GM21515 (cell line): ENCODE data around the gene CFAP53.
A peak's percentile ranks its signal among the peaks of the same experiment; 100 is the strongest.
"Not testable (repeated sequence)": the region's sequence is repeated elsewhere in the genome, so short reads cannot be mapped to it uniquely, and the experiment has no call there.

Experiments
- ATAC-seq: cut with Tn5 transposase; IDR thresholded peaks from one replicate; pipeline ENCODE4 v1.9.1; 2021; ENCODE audit not compliant: unreplicated experiment

CFAP53 gene

DNA sequence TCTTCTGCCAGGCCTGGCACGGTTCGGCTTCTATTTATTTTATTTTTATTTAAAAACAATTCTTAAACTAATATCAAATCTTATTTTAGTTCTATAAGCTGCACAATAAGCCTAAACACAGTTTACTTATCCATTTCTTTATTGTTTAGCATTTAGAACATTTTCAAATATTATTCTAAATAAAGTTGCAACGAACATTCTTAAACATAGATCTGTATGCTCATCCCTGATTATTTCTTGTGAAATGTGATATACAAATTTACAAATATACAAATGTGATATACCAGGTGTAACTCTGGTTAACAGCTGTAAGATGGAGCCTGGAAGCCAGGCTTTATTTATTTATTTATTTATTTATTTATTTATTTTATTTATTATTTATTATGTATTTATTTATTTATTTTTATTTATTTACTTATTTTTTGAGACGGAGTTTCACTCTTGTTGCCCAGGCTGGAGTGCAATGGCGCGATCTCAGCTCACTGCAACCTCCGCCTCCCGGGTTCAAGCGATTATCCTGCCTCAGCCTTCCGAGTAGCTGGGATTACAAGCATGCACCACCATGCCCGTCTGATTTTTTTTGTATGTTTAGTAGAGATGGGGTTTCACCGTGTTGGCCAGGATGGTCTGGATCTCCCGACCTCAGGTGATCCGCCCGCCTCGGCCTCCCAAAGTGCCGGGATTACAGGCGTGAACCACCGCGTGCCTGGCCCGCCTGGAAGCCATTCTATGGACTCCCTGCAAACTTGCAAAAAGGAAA is 22.2 kb upstream of the CFAP53 start:
- ATAC-seq = not testable (repeated sequence)

DNA sequence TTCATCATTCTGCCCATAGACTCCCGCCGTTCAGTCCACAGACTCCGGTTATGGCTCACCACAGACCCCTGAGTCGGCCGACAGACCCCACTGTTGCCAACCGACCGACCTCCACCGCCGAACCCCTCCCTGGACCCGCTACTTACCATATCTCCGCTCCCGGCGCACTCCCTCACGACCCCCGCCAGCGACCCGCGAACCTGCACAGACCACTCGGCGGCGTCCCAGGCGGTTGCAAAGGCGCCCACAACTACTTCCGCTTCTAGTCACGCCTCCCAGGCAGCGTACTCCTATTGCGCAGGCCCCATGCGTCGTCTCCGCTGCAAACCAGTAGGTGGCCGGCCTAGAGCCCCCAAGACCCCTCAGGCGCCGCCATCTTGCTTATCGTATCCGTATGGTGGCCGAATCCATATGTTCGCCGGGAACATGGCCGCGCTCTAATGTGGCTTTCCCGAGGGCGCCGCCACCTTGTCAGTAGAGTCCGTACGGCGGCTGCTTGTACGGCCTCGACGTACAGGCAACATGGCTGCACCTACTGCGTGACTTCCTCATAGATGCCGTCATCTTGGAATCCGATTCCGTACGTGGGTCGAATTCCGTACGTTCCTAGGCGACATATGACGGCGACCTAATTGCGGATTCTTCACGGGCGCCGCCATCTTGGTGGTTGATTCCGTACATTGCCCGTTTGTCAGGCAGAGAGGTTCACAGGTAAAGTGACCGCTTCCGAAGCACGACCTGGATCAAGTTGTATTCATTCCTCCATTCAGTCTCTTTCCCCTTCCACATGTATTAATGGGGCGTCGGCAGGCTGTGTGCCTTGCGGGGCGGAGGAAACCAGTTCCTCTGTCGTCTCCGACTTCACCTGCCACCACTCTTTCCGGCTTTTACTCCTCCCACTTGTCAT is 21.4 kb upstream of the CFAP53 start, which contains the start of gene CXXC1:
TSS of gene CXXC1 (minus strand) at position 252 of the 907 bp plus-strand sequence. CDS start at position 149, 103 bp downstream.
- ATAC-seq = peak; percentile 82

DNA sequence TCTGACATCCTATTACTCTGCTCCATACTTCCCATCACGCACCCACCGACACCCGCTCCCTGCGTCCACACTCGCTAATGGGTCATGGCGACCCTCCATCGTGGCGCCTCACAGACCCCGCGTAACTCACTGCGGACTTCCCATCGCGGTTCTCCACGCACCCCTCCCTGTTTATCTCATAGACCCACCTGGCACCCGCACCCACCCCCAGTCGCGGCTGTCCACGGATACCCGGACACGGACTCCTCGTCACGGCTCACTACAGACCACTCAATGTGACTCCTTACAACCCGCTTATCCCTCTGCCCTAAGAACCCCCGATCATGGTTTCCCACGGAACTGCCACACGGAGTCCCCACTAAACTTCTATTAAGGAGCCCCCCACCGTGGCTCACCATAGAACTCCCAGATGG is 20.7 kb upstream of the CFAP53 start:
- ATAC-seq = peak; percentile 0

DNA sequence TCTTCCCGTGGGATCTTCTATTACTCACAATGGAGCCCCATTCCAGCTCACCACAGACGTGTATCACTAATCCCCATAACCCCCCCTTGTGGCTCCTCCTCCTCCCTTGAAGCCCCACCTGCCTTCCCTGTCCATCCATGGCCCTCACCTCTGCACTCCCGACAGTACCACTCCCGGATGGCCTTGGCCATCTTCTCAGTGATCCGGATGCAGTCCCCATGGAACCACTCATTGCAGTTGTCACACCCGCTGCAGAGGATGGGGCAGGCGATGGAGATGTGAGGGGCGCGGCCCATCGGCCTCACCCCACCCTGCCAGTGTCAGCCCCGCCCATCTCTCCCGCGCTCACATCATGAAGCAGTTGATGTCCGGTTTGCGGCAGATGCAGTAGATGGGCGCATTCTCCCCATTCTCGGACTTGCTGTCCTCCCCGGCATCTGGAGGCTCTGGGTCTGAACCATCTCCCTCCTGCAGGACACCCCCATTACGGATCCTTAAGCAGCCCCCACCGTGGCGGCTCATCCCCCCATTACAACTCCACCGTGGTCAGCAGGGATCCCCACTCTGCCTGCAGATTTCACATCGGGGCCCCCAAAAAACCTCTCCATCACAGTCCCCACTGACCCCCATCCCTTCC is 20.2 kb upstream of the CFAP53 start:
- ATAC-seq = no peak

DNA sequence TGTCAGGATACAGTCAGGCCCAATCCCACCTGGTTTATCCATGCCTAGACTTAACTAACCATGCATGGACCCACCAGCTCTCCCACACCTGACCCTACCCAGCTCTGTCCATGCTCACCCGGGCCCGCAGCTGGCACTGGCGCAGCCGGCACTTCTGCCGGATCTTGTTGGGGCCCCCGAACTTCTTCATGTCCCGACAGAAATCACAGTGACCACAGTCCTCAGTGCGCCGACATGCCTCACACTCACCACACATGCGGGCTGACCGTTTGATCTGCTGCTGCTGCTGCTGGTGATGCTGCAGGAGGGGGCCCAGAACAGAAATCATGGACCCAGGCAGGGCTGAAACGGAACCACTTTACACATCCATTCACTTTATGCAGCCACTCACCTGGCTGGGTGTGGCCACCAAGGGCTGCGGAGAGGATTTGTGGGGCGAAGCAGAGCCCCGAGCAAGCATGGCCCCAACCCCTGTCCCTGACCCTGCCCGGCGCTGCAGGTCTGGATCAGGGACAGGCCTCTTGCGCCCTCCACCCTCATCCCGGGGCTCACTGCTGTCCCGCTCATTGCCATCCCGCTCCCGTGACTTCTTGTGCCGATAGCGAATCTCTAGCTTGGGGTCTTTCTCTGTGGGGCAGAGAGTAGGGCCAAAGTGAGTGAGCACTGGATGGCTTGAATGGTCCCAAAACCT is 19.5 kb upstream of the CFAP53 start:
- no peak for ATAC-seq

DNA sequence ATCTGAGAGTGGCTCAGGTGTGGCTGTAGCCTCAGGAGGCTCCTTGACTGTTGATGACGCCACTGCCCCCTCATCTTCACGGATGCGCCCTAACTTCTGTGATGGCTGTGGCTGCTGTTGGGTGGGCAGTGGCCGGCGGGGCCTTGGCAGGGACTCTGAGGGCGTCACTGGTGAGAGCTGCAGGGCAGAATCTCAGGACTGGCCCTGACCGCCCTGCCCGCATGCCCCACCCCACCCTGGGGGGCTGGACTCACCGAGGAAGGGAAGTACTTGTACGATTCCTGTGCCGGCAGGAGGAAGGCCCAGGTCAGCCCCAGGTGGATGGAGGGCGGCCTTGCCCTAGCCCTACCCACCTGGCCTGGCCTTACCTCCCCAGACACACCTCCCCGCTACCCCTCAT is 18.8 kb upstream of the CFAP53 start:
- no peak for ATAC-seq

DNA sequence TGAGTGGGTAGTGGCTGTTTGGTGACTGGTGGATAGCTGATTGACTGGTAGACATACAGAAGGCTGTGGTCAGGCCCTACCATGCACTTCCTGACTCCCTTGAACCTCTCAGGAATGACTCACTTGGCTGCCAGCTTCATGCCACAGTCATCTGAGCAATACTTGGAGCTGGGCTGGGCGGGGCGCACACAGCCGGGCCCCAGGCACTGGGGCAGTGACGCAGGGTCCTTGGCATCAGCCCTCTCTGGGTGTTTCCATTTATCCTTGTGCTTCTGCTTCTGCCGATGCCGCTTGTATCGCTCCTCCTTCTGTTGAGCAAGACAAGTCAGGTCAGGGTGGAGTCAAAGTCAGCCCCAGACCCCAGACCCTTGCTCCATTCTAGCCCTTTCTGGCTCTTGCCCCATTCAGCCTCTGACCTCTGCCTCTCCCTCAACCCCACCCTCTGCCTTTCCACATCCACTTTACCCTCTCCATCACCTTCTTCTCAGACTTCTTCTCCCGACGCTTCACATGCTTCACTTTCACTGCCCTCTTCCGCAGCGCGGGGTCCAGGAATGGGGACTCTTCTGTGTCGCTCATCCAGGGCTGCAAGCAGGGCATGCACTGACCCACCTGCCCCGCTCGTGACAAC is 18.1 kb upstream of the CFAP53 start:
- no peak for ATAC-seq

DNA sequence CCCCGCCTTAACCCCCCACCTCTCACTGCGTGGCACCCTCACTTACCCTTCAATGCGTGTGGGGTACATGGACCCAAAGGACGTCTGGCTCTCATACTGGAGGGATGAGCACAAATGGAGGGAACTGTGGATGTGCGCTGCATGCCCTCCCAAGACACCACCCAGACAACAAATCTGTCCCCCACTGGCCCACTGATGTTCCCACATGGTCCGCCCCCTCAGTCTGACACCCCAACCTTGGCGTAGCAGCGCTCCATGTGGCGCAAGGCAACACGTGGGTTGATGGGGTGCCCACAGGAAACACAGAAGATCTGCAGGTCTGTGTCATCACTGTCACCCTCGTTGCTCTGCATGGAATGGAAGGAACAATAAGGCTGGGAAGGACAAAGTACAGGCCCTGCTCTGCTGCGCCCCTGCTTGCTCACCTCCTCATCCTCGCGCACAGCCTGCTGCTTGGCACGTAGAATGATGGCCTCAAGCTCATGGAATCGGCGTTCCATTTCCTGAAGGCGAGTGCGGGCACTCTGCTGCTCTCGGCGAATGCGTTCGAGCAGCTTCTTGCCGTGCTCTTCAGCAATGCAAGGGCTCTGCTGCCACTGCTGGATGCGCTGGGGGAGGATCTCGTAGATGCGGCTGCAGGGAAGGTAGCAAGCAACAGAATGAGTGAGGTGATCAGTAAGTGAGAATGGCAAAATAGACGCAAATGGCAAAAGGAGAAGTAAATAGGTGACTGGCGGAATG is 17.3 kb upstream of the CFAP53 start:
- ATAC-seq = no peak

DNA sequence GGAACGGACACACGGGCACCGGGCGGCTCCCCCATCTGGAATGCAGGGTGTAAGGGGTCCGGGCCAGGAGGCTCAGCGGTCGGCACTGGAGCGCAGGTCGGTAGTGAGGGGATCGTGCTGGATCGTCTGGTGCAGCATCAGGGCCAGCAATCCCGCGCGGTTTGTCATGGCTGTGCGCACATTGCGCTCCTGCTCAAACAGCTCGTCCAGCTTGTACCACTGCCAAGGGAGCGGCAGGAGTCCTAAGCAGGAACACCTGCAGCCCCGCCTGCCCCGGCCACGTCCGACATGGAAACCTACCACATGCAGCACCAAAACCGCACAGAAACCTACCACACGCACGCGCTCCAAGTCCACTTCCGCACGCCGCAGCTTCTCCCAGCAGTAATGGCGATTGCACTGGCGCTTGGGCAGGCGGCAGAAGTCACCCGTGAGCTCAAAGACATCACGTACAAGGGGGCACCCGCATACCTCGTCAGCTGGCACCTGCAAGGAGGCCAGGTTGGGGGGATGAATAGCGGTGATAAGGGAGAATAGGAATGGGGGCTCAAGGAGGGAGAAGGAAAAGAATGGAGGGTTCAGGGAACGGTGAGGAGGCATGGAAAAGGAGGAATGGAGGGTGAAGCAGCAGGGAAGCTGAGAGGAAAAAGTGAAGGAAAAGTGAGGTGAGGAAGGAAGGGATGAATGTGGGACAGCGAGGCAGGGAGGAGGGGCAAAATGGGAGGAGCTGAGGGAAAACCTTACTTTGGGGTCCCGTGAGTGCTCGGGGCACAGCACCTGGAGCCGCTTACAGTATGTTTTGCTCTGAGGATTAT is 16.4 kb upstream of the CFAP53 start:
- no peak for ATAC-seq

DNA sequence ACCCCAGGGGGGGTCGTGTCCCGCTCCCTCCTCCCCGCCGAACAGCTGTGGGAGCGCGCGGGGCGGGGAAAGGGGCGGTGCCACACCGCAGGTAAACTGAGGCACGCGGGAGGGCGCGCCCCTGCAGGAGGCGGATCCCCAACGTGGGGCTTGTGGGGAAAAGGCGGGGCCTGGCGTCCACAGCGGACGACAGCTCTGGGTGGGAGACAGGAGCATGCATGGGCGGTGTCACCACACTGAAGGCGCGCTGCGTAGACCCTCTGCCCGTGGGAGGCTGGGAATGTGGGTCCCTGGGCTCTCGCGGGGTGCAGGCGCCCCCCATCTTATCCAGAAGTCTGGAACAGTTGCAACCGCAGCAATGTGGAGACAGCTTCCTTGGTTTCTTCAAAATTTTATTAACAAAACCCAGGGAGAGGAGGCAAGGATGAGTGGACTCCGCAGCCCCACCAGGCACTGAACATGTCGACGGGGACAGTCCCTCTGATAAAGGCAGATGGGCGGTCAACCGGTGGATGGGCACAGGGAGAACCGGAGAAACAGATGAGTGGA is 15.8 kb upstream of the CFAP53 start:
- peak; percentile 3 for ATAC-seq

DNA sequence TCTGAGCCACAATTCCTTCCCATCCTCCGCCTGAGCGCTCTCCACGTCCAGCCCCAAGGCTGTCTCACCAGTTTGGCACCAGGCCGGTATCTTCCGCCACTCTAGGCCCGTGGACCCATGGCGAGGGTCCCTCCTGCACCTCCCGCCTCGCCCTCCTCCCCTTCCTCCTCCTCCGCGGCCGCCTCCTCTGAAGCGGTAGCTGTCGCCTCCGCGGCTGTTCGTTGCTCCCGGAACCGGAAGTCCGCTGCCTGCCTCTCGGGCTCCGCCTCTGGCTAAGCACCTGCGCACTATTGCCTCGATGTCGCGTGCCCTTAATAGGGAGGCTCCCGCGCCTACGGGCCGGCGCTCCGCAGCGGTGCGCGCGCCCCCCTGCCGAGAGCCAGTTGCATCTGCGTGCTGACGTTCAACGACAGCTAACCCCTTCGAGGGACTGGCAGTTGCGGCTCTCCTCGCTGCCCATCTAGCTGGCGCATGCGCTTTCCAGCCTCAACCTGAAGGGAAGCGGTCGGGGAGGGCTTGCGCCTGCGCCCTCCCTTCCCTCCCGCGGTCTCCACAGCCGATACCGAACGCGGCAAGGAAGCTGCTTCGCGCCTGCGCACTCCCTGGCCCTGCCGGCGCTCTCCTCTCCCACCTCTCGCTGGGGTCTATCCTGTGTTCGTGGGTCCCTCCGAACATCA is 15.1 kb upstream of the CFAP53 start, which contains the start of gene MBD1:
TSS of gene MBD1 (minus strand) at position 229 of the 677 bp plus-strand sequence. CDS start 1,531 bp downstream, outside the sequence.
- peak; percentile 76 for ATAC-seq

DNA sequence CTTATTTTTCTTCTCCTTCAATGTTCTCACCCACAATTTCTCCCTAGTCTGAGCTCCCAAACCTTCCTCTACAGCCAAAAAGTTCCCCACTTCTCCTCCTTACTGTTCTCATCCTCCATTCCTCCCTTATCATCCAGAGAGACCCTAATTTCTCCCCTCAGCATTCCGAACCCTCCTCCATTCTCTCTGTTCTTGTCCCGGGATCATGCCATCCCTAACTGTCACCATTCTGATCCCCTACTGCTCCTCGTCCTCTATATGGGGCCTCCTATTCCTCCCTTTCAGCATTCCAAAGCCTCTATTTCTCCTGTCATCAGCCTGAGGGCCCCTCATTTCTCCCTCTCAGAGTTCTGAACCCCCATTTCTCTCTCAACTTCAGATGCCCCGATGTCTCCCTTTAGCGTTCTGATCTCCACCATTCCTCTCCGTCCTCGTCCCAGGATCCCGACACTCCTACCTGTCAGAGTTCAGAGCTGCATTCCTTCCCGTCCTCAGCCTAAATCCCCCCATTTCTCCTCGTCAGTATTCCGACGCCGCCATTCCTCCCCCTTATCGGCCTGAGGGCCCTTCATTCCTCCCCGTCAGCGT is 14.5 kb upstream of the CFAP53 start:
- ATAC-seq = no peak

DNA sequence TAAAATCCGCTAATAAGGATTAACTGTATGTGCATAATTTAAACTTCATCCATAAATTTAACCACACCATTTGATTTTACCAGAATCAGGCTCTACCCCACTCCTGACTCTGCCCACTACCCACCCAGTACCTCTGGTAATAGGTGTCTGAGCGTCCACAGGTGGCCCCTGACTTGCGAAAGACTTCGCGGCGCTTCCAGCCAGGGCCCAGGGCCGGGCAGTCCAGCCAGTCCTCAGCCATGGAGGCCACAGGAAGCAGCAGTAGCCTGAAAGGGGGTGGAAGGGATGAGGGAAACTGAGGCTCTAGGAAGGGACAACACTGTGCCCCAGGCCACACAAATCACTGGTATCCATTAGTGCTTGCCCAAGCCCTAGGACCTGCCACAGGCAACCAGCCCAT is 13.5 kb upstream of the CFAP53 start:
- no peak for ATAC-seq

DNA sequence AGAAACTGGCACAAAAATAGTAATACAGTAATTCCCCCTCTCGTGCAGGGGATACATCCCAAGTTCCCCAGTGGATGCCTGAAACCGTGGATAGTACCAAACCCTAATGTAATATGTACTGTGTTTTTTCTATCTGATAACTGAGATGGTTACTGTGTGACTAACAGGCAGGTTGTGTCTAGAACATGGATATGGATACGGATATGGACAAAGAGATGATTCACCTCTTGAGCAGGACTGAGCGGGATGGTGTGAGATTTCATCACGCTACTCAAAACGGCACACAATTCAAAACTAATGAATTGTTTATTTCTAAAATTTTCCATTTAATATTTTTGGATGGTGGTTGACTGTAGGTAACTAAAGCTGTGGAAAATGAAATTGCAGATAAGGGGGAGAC is 11.6 kb upstream of the CFAP53 start:
- ATAC-seq = no peak

DNA sequence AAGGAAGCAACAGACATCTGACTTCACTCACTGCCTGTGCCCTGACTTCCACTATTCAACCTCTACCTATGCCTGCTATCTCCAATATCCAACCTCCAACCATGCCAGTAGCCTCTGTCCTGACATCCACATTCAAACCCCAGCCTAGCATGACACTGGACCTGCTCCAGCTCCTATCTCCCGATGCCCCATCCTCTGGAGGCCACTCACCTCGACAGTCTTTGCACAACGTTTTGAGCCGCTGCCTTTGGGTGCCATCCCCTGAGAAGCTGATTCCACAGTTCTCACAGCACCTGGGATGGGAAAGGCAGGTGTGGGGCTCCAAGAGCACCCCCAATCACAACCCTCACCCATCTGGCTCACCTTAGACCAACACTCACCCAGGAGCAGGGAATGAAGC is 10.2 kb upstream of the CFAP53 start:
- no peak for ATAC-seq

DNA sequence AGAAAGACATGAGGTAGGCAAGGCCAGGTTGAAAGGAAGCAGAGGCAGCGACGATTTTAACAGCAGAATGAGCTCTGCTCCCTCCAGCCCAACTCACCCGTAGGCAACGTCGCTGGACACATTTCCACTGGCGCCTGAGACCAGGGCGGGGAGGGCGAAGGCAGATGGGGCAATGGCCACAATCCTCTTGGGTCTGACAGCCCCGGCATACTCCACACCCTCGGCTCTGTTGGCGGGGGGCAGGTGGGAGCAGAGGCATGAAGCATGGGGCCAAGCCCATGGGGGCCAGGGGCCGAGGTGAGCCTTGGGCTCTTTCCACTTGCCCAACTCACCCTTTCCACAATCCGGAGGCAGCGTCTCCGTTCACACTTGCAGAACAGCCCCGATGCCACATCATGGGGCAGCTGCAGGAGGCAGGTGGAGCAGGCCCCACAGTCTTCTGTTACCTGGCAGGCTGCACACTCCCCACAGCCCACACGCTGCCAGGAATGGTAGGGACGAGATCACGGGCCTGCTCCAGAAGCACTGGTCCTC is 9.3 kb upstream of the CFAP53 start:
- ATAC-seq = no peak

DNA sequence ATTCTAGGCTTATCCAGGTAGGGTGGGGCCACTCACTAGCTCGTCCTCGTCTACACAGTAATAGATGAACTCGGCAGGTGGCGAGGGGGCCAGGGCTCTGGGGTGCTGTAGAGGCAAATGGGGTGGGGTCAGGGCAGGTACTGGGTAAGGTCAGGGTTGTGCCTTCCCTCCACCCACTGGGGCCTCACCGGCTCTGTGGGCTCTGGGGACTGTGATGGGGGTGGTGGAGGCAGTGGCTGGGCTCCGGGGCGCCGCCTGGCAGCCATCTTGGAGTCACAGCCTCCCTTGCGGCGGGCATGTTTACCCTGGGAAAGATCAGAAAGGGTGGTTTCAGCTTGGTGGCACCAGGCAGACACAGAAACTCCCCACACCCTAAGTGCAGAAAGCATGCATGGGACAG is 8.6 kb upstream of the CFAP53 start:
- no peak for ATAC-seq
